ENCODE results near the gene TXLNA. TPM values are rescaled to one million over a fixed set of nuclear protein-coding genes. Genes with fewer than 3 reads are reported as not detected.

TXLNA gene
- total RNA-seq, 1 experiment from 2014 or later: 49.8 TPM

DNA sequence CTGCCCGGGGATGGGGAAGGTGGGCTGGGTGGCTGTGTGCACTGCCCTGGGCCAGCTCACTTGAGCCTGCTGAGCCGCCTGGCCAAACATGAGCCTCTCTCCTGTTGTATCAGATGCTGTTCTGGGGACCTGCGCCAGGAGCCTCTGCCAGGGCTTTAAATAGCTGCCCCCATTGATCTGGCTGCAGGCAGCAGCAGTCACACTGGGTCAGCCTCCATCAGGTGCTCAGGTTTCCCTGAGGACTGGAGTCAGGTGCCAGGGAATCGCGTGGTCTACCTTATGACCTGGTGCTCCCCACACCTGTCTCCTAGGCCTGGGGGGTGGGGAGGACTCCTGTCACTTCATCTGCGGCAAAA, 20.2 kb downstream of the TXLNA start (continued):
- TF ChIP-seq PREB (CRISPR knock-in tag; IDR thresholded peaks at IDR 0.05; ENCODE audit: borderline replicate concordance) (no peak), SOX15 (CRISPR knock-in tag; IDR thresholded peaks at IDR 0.05) (no peak), SP1 (CRISPR knock-in tag; conservative IDR thresholded peaks at IDR 0.05) (no peak), FOXJ3 (CRISPR knock-in tag; IDR thresholded peaks at IDR 0.05; ENCODE audit: borderline replicate concordance) (no peak), CREM (CRISPR knock-in tag; IDR thresholded peaks at IDR 0.05) (no peak)
- TF ChIP-seq, protein P1, sequence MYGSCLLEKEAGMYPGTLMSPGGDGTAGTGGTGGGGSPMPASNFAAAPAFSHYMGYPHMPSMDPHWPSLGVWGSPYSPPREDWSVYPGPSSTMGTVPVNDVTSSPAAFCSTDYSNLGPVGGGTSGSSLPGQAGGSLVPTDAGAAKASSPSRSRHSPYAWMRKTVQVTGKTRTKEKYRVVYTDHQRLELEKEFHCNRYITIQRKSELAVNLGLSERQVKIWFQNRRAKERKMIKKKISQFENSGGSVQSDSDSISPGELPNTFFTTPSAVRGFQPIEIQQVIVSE (CRISPR knock-in tag; IDR thresholded peaks at IDR 0.05; ENCODE audit: borderline replicate concordance): no peak
- TF ChIP-seq, protein P2, sequence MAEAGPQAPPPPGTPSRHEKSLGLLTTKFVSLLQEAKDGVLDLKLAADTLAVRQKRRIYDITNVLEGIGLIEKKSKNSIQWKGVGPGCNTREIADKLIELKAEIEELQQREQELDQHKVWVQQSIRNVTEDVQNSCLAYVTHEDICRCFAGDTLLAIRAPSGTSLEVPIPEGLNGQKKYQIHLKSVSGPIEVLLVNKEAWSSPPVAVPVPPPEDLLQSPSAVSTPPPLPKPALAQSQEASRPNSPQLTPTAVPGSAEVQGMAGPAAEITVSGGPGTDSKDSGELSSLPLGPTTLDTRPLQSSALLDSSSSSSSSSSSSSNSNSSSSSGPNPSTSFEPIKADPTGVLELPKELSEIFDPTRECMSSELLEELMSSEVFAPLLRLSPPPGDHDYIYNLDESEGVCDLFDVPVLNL (CRISPR knock-in tag; IDR thresholded peaks at IDR 0.05; ENCODE audit: borderline replicate concordance, low read depth): no peak

- Mint-ChIP-seq H3K27me3 (ENCODE audit: low read depth) (peaks cover 8% of the 10 kb centered on the region), H3K4me1 (peaks cover 40% of the 10 kb centered on the region), H3K27ac (peak within 1 kb of the TSS; percentile 69), H3K9me3 (no peaks in the 10 kb centered on the region), H3K36me3 (peaks cover 24% of the 10 kb centered on the region), H3K4me3 (peak within 1 kb of the TSS; percentile 84)
- ChIA-PET CTCF (interaction anchor here (0.6 to 3.5 kb wide), 10 partner anchors 10 to 509 kb away, joined by 3 to 27 read pairs (median 5); partner anchors contain the start of genes TMEM39B and TXLNA), POLR2A (interaction anchor here (0.5 to 2.8 kb wide), 10 partner anchors 15 to 235 kb away, joined by 3 to 11 read pairs (median 6); partner anchors contain the start of genes KPNA6, MARCKSL1, TMEM39B and TXLNA)
- DNase-seq (ENCODE audit: low spot score) (peak; percentile 71), ATAC-seq (peak; percentile 71)
- TF ChIP-seq NFE2L1 (CRISPR knock-in tag; IDR thresholded peaks at IDR 0.05) (no peak), TEAD1 (CRISPR knock-in tag; IDR thresholded peaks at IDR 0.05) (no peak), ZNF416 (CRISPR knock-in tag; IDR thresholded peaks at IDR 0.05) (0 out of 2 replicates have a peak, but pooled peaks have one; percentile 64), TP53 (CRISPR knock-in tag; IDR thresholded peaks at IDR 0.05) (no peak), ZNF232 (CRISPR knock-in tag; IDR thresholded peaks at IDR 0.05) (0 out of 2 replicates have a peak, but pooled peaks have one; percentile 41), HMGA2 (CRISPR knock-in tag; IDR thresholded peaks at IDR 0.05) (no peak), FOXK1 (CRISPR knock-in tag; IDR thresholded peaks at IDR 0.05) (no peak), ELF4 (CRISPR knock-in tag; IDR thresholded peaks at IDR 0.05; ENCODE audit: low read depth) (no peak), ZNF121 (CRISPR knock-in tag; IDR thresholded peaks at IDR 0.05) (peak; percentile 92), FOXP1 (CRISPR knock-in tag; IDR thresholded peaks at IDR 0.05; ENCODE audit: borderline replicate concordance) (peak; percentile 67; the same call in 1 of the 2 replicates), CREM (CRISPR knock-in tag; IDR thresholded peaks at IDR 0.05) (peak; percentile 51; the same call in 1 of the 2 replicates), E2F5 (CRISPR knock-in tag; IDR thresholded peaks at IDR 0.05) (0 out of 2 replicates have a peak, but pooled peaks have one; percentile 36), GABPB1 (CRISPR knock-in tag; IDR thresholded peaks at IDR 0.05) (no peak), ZNF263 (CRISPR knock-in tag; IDR thresholded peaks at IDR 0.05; ENCODE audit: low read depth) (0 out of 2 replicates have a peak, but pooled peaks have one; percentile 38), MAX (CRISPR knock-in tag; IDR thresholded peaks at IDR 0.05) (peak; percentile 76), MXD4 (CRISPR knock-in tag; IDR thresholded peaks at IDR 0.05; ENCODE audit: borderline replicate concordance) (no peak)
- TF ChIP-seq, protein P3, sequence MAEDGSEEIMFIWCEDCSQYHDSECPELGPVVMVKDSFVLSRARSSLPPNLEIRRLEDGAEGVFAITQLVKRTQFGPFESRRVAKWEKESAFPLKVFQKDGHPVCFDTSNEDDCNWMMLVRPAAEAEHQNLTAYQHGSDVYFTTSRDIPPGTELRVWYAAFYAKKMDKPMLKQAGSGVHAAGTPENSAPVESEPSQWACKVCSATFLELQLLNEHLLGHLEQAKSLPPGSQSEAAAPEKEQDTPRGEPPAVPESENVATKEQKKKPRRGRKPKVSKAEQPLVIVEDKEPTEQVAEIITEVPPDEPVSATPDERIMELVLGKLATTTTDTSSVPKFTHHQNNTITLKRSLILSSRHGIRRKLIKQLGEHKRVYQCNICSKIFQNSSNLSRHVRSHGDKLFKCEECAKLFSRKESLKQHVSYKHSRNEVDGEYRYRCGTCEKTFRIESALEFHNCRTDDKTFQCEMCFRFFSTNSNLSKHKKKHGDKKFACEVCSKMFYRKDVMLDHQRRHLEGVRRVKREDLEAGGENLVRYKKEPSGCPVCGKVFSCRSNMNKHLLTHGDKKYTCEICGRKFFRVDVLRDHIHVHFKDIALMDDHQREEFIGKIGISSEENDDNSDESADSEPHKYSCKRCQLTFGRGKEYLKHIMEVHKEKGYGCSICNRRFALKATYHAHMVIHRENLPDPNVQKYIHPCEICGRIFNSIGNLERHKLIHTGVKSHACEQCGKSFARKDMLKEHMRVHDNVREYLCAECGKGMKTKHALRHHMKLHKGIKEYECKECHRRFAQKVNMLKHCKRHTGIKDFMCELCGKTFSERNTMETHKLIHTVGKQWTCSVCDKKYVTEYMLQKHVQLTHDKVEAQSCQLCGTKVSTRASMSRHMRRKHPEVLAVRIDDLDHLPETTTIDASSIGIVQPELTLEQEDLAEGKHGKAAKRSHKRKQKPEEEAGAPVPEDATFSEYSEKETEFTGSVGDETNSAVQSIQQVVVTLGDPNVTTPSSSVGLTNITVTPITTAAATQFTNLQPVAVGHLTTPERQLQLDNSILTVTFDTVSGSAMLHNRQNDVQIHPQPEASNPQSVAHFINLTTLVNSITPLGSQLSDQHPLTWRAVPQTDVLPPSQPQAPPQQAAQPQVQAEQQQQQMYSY (CRISPR knock-in tag; IDR thresholded peaks at IDR 0.05): peak; percentile 92
- TF ChIP-seq, protein P4, sequence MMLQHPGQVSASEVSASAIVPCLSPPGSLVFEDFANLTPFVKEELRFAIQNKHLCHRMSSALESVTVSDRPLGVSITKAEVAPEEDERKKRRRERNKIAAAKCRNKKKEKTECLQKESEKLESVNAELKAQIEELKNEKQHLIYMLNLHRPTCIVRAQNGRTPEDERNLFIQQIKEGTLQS (CRISPR knock-in tag; conservative IDR thresholded peaks at IDR 0.05): no peak
- TF ChIP-seq, protein P5, sequence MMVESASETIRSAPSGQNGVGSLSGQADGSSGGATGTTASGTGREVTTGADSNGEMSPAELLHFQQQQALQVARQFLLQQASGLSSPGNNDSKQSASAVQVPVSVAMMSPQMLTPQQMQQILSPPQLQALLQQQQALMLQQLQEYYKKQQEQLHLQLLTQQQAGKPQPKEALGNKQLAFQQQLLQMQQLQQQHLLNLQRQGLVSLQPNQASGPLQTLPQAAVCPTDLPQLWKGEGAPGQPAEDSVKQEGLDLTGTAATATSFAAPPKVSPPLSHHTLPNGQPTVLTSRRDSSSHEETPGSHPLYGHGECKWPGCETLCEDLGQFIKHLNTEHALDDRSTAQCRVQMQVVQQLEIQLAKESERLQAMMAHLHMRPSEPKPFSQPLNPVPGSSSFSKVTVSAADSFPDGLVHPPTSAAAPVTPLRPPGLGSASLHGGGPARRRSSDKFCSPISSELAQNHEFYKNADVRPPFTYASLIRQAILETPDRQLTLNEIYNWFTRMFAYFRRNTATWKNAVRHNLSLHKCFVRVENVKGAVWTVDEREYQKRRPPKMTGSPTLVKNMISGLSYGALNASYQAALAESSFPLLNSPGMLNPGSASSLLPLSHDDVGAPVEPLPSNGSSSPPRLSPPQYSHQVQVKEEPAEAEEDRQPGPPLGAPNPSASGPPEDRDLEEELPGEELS (CRISPR knock-in tag; IDR thresholded peaks at IDR 0.05): no peak
These were observed 20.9 kb downstream of the TXLNA start, which contains the start of gene CCDC28B for GRCh38 chr1:32200226-32201010. TSS of gene CCDC28B (plus strand) at chr1:32200595. CDS start at chr1:32201936, 1,341 bp downstream.
